K562 (cell line): Measurements from ENCODE around the gene NPFFR1. TPM values are rescaled to one million over a fixed set of nuclear protein-coding genes. Genes with fewer than 3 reads are reported as not detected.

Experiments used
- ASH1L ChIP-seq: fragments of 450-650 bp; IDR thresholded peaks from 2 replicates; pipeline ENCODE4 v1.6.1; 2018; ENCODE audit warnings: borderline replicate concordance, mild to moderate bottlenecking, low read depth; ENCODE audit not compliant: partially characterized antibody
- CBFA2T2 ChIP-seq: fragments of 450-650 bp; conservative IDR thresholded peaks from 2 replicates; pipeline ENCODE4 v1.6.1; 2017; ENCODE audit warnings: mild to moderate bottlenecking
- DNMT1 ChIP-seq: fragments of 450-650 bp; IDR thresholded peaks from 2 replicates; pipeline ENCODE4 v1.6.1; 2016; ENCODE audit warnings: antibody characterized with exemption, mild to moderate bottlenecking
- FOSL1 ChIP-seq: fragments of 200-800 bp; sonication (Bioruptor generic); conservative IDR thresholded peaks from 2 replicates; pipeline ENCODE4 v1.6.1; 2016; ENCODE audit warnings: missing genetic modification characterization, missing compliant biosample characterization
- FOXA3 ChIP-seq, 2 experiments: fragments of 450-650 bp in 1 of 2; sonication (generic) in 1 of 2; formaldehyde crosslinking; IDR thresholded peaks in 1 of 2; conservative IDR thresholded peaks in 1 of 2; 2 replicates each; pipeline versions ENCODE4 v1.4.0 to v1.8.0; 2020 to 2022; ENCODE audit warnings: mild to moderate bottlenecking in 2 of 2, missing genetic modification reagents in 1 of 2
- HNRNPH1 ChIP-seq: fragments of 200-400 bp; formaldehyde crosslinking; optimal IDR thresholded peaks from 2 replicates; pipeline ENCODE3; 2017; ENCODE audit warnings: low read depth, mild to moderate bottlenecking, low read length, moderate library complexity
- MCM2 ChIP-seq: fragments of 450-650 bp; IDR thresholded peaks from 2 replicates; pipeline ENCODE4 v1.6.1; 2017; ENCODE audit warnings: low read depth, mild to moderate bottlenecking
- MYNN ChIP-seq, 2 experiments: sonication (generic); formaldehyde crosslinking in 1 of 2; IDR thresholded peaks; 2 replicates each; pipeline versions ENCODE4 v1.5.0 to v1.6.1; 2016 to 2020; ENCODE audit warnings: antibody characterized with exemption in 1 of 2, missing genetic modification reagents in 1 of 2
- NFIX ChIP-seq: fragments of 250-450 bp; sonication (Bioruptor Pico); IDR thresholded peaks from 2 replicates; pipeline ENCODE4 v1.4.0; 2020; ENCODE audit warnings: low read depth, mild to moderate bottlenecking, moderate library complexity
- RBM34 ChIP-seq: fragments of 200-400 bp; formaldehyde crosslinking; IDR thresholded peaks from 2 replicates; pipeline ENCODE4 v1.6.1; 2018; ENCODE audit warnings: low read length, borderline replicate concordance; ENCODE audit not compliant: insufficient read depth
- SMARCE1 ChIP-seq: fragments of 450-650 bp; IDR thresholded peaks from 2 replicates; pipeline ENCODE4 v1.7.1; 2016; ENCODE audit warnings: mild to moderate bottlenecking
- SOX6 ChIP-seq: fragments of 450-650 bp; IDR thresholded peaks from 2 replicates; pipeline ENCODE4 v1.6.1; 2014; ENCODE audit warnings: mild to moderate bottlenecking
- ZFP30 ChIP-seq: fragments of 250-450 bp; sonication (Bioruptor Pico); IDR thresholded peaks from 2 replicates; pipeline ENCODE4 v1.8.0; 2022; ENCODE audit warnings: moderate library complexity, mild to moderate bottlenecking, inconsistent platforms, borderline replicate concordance
- ZNF41 ChIP-seq: fragments of 250-450 bp; sonication (Bioruptor Pico); conservative IDR thresholded peaks from 2 replicates; pipeline ENCODE4 v1.4.0; 2020; ENCODE audit warnings: mild to moderate bottlenecking
- ZNF445 ChIP-seq: fragments of 250-450 bp; sonication (Bioruptor Pico); IDR thresholded peaks from 2 replicates; pipeline ENCODE4 v1.4.0; 2020; ENCODE audit warnings: low read depth, mild to moderate bottlenecking, moderate library complexity
- polyA plus RNA-seq, 8 experiments: library from polyadenylated mRNA; depleted of rRNA in 4 of 8; stranded (reverse) in 5 of 8; unstranded in 3 of 8; fragments of >200 nt; fragmentation: Nextera tagmentation in 2 of 8; fragmentation: Illumina TruSeq in 1 of 8; extraction: Ambion mirVana in 2 of 8; extraction: Trizol in 1 of 8; gene quantifications; 2 replicates each; pipeline versions ENCODE4 v1.2.1 to v1.2.3, GENCODE V29; 2011 to 2014; ENCODE audit warnings: inconsistent platforms in 1 of 8, missing spikeins in 1 of 8
- total RNA-seq, 7 experiments: library from RNA; depleted of rRNA in 6 of 7; stranded (reverse); fragments of >200 nt in 6 of 7; fragmentation: Illumina TruSeq in 2 of 7; extraction: Trizol in 2 of 7; gene quantifications; 2 replicates each; pipeline versions ENCODE4 v1.2.1 to v1.2.3, GENCODE V29; 2011 to 2021; ENCODE audit warnings: low replicate concordance in 1 of 7
- TF ChIP-seq, protein P1 (sequence below), 3 experiments: IDR thresholded peaks in 2 of 3; conservative IDR thresholded peaks in 1 of 3; 2 replicates each; pipeline ENCODE4 v1.5.1; 2011 to 2012; ENCODE audit warnings: low read length in 3 of 3, mild to moderate bottlenecking in 3 of 3, control low read depth in 2 of 3, improper control_type of control experiment in 1 of 3, inconsistent platforms in 1 of 3, low read depth in 1 of 3, mixed read lengths in 1 of 3, moderate library complexity in 1 of 3; ENCODE audit not compliant: insufficient read depth in 2 of 3
- TF ChIP-seq, protein P2 (sequence below): fragments of 450-650 bp; formaldehyde crosslinking; IDR thresholded peaks from 2 replicates; pipeline ENCODE4 v1.4.0; 2022; ENCODE audit warnings: missing genetic modification characterization
- TF ChIP-seq, protein P3 (sequence below): fragments of 450-650 bp; IDR thresholded peaks from 2 replicates; pipeline ENCODE4 v1.6.1; 2017; ENCODE audit warnings: antibody characterized with exemption
- TF ChIP-seq, protein P4 (sequence below): fragments of 250-450 bp; sonication (Bioruptor Pico); IDR thresholded peaks from 2 replicates; pipeline ENCODE4 v1.5.1; 2021; ENCODE audit warnings: mild to moderate bottlenecking

Gene NPFFR1
- total and polyA plus RNA-seq, 9 of the 15 experiments (the other 6 are each of a cell fraction or from before 2014, with no cell fraction given), result under 0.01 TPM; not detected in 8

DNA sequence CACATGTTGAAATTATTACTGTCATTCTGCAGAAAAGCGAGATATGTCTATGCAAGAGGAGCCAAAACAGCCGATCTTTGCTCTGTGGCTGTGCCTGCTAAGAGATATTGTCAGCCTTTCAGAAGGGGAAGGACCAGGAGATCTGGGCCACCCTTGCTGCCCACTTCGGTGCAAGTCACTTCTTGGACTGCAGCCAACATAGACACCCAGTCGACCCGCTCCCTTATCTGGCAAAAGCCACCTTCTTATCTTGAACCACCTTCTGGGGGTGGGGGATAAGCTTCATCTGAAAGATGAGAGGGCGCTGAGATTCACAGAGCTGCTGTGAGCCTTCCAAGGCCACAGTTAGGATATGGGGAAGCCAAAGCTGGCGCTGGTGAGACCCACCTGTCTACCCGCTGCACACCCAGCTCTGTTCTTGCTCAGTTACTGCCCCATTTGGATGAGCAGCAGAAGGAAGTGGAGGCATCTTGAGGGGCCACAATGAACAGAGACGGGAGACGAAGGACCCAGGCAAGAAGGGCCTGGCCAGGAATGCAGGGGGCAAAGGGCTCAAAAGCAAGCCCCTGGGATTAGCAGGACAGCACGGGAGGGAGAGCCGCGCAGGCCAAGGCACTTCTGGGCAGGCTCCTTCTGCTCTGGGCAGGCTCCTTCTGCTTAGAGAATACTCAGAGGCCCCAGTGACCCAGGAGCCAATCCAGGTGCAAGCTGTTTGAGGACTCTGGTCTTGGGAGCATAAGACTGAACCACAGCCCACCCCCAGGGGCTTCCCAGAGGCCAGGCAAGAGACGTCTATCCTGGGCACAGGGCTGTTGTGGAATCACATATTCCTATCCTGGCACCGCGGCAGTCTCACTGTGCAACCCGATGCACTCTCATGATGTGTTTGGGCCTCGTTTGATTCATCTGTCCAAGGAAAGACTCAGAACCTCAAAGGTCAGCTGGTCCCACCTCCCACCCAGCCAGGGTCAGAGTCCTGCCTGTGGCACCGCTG, 38.4 kb upstream of the NPFFR1 start (continued):
- no peak for TF ChIP-seq DNMT1
- TF ChIP-seq, protein P1, sequence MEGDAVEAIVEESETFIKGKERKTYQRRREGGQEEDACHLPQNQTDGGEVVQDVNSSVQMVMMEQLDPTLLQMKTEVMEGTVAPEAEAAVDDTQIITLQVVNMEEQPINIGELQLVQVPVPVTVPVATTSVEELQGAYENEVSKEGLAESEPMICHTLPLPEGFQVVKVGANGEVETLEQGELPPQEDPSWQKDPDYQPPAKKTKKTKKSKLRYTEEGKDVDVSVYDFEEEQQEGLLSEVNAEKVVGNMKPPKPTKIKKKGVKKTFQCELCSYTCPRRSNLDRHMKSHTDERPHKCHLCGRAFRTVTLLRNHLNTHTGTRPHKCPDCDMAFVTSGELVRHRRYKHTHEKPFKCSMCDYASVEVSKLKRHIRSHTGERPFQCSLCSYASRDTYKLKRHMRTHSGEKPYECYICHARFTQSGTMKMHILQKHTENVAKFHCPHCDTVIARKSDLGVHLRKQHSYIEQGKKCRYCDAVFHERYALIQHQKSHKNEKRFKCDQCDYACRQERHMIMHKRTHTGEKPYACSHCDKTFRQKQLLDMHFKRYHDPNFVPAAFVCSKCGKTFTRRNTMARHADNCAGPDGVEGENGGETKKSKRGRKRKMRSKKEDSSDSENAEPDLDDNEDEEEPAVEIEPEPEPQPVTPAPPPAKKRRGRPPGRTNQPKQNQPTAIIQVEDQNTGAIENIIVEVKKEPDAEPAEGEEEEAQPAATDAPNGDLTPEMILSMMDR (IDR thresholded peaks at IDR 0.05 in 2 of 3, conservative IDR thresholded peaks at IDR 0.05 in 1 of 3; ENCODE audit: insufficient read depth in 2 of 3, low read depth in 1 of 3, low read length in 3 of 3), result no peak
- TF ChIP-seq FOXA3 (CRISPR knock-in tag; conservative IDR thresholded peaks at IDR 0.05 in 1 of 2, IDR thresholded peaks at IDR 0.05 in 1 of 2), result no peak
- no peak for TF ChIP-seq ZNF41 (CRISPR knock-in tag)
- TF ChIP-seq FOSL1, result peak; percentile 66
- peak; percentile 62 for TF ChIP-seq SOX6
- no peak for TF ChIP-seq HNRNPH1
- peak; percentile 82 for TF ChIP-seq CBFA2T2
- TF ChIP-seq ZFP30 (CRISPR knock-in tag), result no peak
- no peak for TF ChIP-seq NFIX (CRISPR knock-in tag)
- no peak for TF ChIP-seq MCM2
- TF ChIP-seq, protein P2, sequence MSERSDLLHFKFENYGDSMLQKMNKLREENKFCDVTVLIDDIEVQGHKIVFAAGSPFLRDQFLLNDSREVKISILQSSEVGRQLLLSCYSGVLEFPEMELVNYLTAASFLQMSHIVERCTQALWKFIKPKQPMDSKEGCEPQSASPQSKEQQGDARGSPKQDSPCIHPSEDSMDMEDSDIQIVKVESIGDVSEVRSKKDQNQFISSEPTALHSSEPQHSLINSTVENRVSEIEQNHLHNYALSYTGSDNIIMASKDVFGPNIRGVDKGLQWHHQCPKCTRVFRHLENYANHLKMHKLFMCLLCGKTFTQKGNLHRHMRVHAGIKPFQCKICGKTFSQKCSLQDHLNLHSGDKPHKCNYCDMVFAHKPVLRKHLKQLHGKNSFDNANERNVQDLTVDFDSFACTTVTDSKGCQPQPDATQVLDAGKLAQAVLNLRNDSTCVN (CRISPR knock-in tag), result no peak
- no peak for TF ChIP-seq RBM34
- TF ChIP-seq, protein P3, sequence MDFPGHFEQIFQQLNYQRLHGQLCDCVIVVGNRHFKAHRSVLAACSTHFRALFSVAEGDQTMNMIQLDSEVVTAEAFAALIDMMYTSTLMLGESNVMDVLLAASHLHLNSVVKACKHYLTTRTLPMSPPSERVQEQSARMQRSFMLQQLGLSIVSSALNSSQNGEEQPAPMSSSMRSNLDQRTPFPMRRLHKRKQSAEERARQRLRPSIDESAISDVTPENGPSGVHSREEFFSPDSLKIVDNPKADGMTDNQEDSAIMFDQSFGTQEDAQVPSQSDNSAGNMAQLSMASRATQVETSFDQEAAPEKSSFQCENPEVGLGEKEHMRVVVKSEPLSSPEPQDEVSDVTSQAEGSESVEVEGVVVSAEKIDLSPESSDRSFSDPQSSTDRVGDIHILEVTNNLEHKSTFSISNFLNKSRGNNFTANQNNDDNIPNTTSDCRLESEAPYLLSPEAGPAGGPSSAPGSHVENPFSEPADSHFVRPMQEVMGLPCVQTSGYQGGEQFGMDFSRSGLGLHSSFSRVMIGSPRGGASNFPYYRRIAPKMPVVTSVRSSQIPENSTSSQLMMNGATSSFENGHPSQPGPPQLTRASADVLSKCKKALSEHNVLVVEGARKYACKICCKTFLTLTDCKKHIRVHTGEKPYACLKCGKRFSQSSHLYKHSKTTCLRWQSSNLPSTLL, result no peak
- no peak for TF ChIP-seq ASH1L
- peak; percentile 58; the same call in 1 of the 2 replicates for TF ChIP-seq SMARCE1
- TF ChIP-seq ZNF445 (CRISPR knock-in tag), result no peak
- peak; percentile 65 for TF ChIP-seq MYNN (IDR thresholded peaks at IDR 0.05)
- no peak for TF ChIP-seq MYNN (CRISPR knock-in tag; IDR thresholded peaks at IDR 0.05)
- TF ChIP-seq, protein P4, sequence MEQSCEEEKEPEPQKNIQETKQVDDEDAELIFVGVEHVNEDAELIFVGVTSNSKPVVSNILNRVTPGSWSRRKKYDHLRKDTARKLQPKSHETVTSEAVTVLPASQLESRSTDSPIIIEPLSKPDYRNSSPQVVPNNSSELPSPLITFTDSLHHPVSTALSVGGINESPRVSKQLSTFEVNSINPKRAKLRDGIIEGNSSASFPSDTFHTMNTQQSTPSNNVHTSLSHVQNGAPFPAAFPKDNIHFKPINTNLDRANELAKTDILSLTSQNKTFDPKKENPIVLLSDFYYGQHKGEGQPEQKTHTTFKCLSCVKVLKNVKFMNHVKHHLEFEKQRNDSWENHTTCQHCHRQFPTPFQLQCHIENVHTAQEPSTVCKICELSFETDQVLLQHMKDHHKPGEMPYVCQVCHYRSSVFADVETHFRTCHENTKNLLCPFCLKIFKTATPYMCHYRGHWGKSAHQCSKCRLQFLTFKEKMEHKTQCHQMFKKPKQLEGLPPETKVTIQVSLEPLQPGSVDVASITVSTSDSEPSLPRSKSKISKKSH (CRISPR knock-in tag), result no peak
